Hippocampal formation (tissue), 2 donors: Measurements from ENCODE around the gene PHKG2.
"Not testable (repeated sequence)": the region's sequence is repeated elsewhere in the genome, so short reads cannot be mapped to it uniquely, and the experiment has no call there.

Experiments
- DNase-seq, 2 donors: peaks; one replicate each; lab custom pipeline; 2025; lab: John Stamatoyannopoulos, UW

The PHKG2 gene

GRCh38 chr16:30747799-30748633 is at the start of gene PHKG2:
PHKG2 (plus strand) TSS chr16:30748425; CDS start chr16:30748821, 396 bp downstream.
- peak; percentile 98 to 99 for DNase-seq

GRCh38 chr16:30698816-30699614 is 49.2 kb upstream of the PHKG2 start, which contains the start of gene SRCAP:
SRCAP (plus strand) TSS chr16:30699171; CDS start chr16:30700825, 1,654 bp downstream.
- peak; percentile 71 to 78 for DNase-seq

- no peak for DNase-seq
Observed at GRCh38 chr16:30699615-30700099, 48.6 kb upstream of the PHKG2 start.

GRCh38 chr16:30700491-30700890 is 47.7 kb upstream of the PHKG2 start:
- DNase-seq, result no peak

- no peak for DNase-seq
Observed at GRCh38 chr16:30700971-30701370, 47.3 kb upstream of the PHKG2 start.

- not testable (repeated sequence) for DNase-seq
Observed at GRCh38 chr16:30703071-30703470, 45.2 kb upstream of the PHKG2 start.

- DNase-seq, result no peak
Observed at GRCh38 chr16:30703971-30704370, 44.3 kb upstream of the PHKG2 start.

GRCh38 chr16:30706046-30706445 is 42.2 kb upstream of the PHKG2 start:
- no peak for DNase-seq

- DNase-seq, result no peak
Observed at GRCh38 chr16:30710971-30711370, 37.3 kb upstream of the PHKG2 start.

- no peak for DNase-seq
Observed at GRCh38 chr16:30711712-30712111, 36.5 kb upstream of the PHKG2 start.

- no peak for DNase-seq
Observed at GRCh38 chr16:30715750-30716445, 32.3 kb upstream of the PHKG2 start.

- DNase-seq, result no peak
Observed at GRCh38 chr16:30720086-30720485, 28.1 kb upstream of the PHKG2 start.

GRCh38 chr16:30720694-30721093 is 27.5 kb upstream of the PHKG2 start:
- no peak for DNase-seq

GRCh38 chr16:30721167-30721566 is 27.1 kb upstream of the PHKG2 start:
- no peak for DNase-seq

GRCh38 chr16:30721606-30722005 is 26.6 kb upstream of the PHKG2 start:
- no peak for DNase-seq

GRCh38 chr16:30722443-30722842 is 25.8 kb upstream of the PHKG2 start:
- DNase-seq, result no peak

GRCh38 chr16:30722916-30723315 is 25.3 kb upstream of the PHKG2 start:
- DNase-seq, result no peak

- no peak for DNase-seq
Observed at GRCh38 chr16:30723725-30724355, 24.4 kb upstream of the PHKG2 start.

GRCh38 chr16:30724641-30725417 is 23.4 kb upstream of the PHKG2 start:
- DNase-seq, result no peak

GRCh38 chr16:30725418-30725792 is 22.8 kb upstream of the PHKG2 start:
- DNase-seq, result no peak

- no peak for DNase-seq
Observed at GRCh38 chr16:30728321-30728720, 19.9 kb upstream of the PHKG2 start.
